GM06990 (cell line): ENCODE data around the gene NCK2.
A peak's percentile ranks its signal among the peaks of the same experiment; 100 is the strongest.

ENCODE experiments used
- DNase-seq: peaks from one replicate; pipeline ENCODE4 v3.0.0-alpha.2; 2011; ENCODE audit not compliant: insufficient read length; ENCODE audit errors: extremely low read depth
- H3K27me3 ChIP-seq: replicated peaks from 2 replicates; pipeline ENCODE4 v1.6.0; 2011; ENCODE audit warnings: low read length; ENCODE audit not compliant: control insufficient read depth, insufficient read depth
- H3K36me3 ChIP-seq: 2 replicates; pipeline ENCODE4 v1.5.1; 2011; ENCODE audit warnings: low read length; ENCODE audit not compliant: control insufficient read depth, insufficient read depth
- H3K4me3 ChIP-seq: replicated peaks from 2 replicates; pipeline ENCODE4 v1.5.1; 2011; ENCODE audit warnings: low read depth, mild to moderate bottlenecking, control low read depth, low read length
- CTCF ChIP-seq: IDR thresholded peaks from 2 replicates; pipeline ENCODE4 v1.5.1; 2011; ENCODE audit warnings: low read length, control low read depth, mild to moderate bottlenecking, inconsistent platforms; ENCODE audit not compliant: insufficient read depth, poor library complexity, severe bottlenecking

NCK2 gene

GRCh38 chr2:105915005-105915558 lies 170.4 kb downstream of the NCK2 start:
- H3K27me3 ChIP-seq, result no peaks in the 10 kb centered on the region
- no peak overlapping the region for H3K4me3 ChIP-seq
- H3K36me3 ChIP-seq, result no peaks in the 10 kb centered on the region
- peak; percentile 42 for DNase-seq
- no peak for TF ChIP-seq CTCF

- TF ChIP-seq CTCF, result no peak
- no peak for DNase-seq
- H3K4me3 ChIP-seq, result no peak overlapping the region
- H3K27me3 ChIP-seq, result no peaks in the 10 kb centered on the region
- no peaks in the 10 kb centered on the region for H3K36me3 ChIP-seq
Observed at GRCh38 chr2:105917226-105917625, 172.5 kb downstream of the NCK2 start.

DNA sequence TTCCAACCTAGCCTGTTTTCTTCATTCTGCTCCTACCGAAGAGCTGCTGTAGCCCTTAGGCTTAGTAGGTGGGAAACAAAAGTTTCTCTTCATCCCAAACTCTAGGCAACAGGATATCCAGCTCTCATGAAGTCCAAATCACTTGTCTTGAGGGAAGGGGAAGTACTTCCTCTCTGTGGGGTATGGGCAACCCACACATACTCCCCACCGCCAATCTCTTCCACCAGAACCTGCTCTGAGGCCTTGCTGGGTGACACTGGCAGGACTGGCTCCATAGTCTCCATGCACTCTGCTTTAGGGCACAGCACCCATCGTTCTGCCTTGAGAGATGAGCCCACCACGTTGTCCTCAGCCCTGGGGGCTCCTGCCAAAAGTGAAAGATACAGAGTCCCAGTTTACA lies 173.0 kb downstream of the NCK2 start:
- Histone ChIP-seq H3K27me3 (no peaks in the 10 kb centered on the region), H3K4me3 (no peak overlapping the region), H3K36me3 (no peaks in the 10 kb centered on the region)
- no peak for DNase-seq
- TF ChIP-seq CTCF, result no peak

DNA sequence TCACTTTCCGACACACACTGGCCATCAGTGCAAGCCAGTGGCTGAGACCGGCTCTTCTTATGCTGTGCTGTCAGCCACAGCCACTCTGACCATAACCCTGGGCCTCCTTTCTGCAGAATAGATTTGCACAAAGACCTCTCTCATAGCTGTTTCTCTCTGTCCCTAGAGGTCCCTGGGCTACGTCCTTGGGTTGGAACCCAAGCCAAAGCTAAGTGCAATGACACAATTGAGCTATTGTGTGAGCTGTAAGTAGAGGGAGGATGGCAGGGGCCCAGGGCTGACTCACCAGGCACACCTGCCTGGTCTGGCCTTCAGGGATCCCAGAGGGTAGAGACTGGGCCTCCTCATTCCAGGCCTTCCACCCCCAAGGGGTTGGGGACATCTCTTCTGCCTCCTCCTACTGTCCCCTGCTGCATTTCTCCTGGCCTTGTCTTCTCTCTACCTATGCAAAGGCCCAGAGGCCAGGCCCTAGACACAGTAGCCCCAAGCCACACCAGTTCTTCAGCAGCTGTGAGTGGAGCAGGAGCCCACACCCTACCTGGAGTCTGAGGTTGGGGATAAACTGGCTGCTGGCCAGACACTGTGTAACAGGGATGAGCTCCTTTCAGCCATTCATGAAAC lies 174.6 kb downstream of the NCK2 start:
- H3K27me3 ChIP-seq, result no peaks in the 10 kb centered on the region
- DNase-seq, result no peak
- no peaks in the 10 kb centered on the region for H3K36me3 ChIP-seq
- H3K4me3 ChIP-seq, result no peak overlapping the region
- TF ChIP-seq CTCF, result no peak

- peak; percentile 71 for TF ChIP-seq CTCF
Observed at GRCh38 chr2:105919826-105920225, 175.1 kb downstream of the NCK2 start.

More at GRCh38 chr2:105919826-105920225, 175.1 kb downstream of the NCK2 start:
- no peaks in the 10 kb centered on the region for H3K36me3 ChIP-seq
- no peak overlapping the region for H3K4me3 ChIP-seq
- H3K27me3 ChIP-seq, result no peaks in the 10 kb centered on the region
- no peak for DNase-seq
